PC-9 (cell line): ENCODE measurements around the gene ZNF212. TPM values are rescaled to one million over a fixed set of nuclear protein-coding genes. Genes with fewer than 3 reads are reported as not detected.

ENCODE experiments used
- BruUV-seq: library from RNA; stranded (reverse); fragments of 400-500 nt; replicated peaks from 2 replicates; lab custom pipeline; 2021; lab: Mats Ljungman, UMichigan
- CTCF ChIA-PET: fragments of 300-600 bp; sonication (Branson Sonifier 250); formaldehyde crosslinking; loops from one replicate; lab custom pipeline; 2022; ENCODE audit warnings: antibody characterized with exemption; lab: Charles Lee
- POLR2A ChIA-PET: fragments of 300-600 bp; sonication (Branson Sonifier 250); formaldehyde crosslinking; loops from one replicate; lab custom pipeline; 2022; ENCODE audit warnings: antibody characterized with exemption; ENCODE audit not compliant: unreplicated experiment; lab: Charles Lee
- DNase-seq, 2 experiments: peaks; one replicate each; pipeline versions ENCODE4 v3.0.0 to v3.0.0-alpha.2; 2015 to 2022; ENCODE audit warnings: mixed read lengths in 1 of 2
- H2AFZ ChIP-seq: fragments of 200-600 bp; sonication (generic); 2 replicates; pipeline ENCODE4 v1.8.1; 2017; ENCODE audit warnings: antibody characterized with exemption
- H3F3A ChIP-seq: fragments of 200-600 bp; sonication (generic); 2 replicates; pipeline ENCODE4 v1.8.1; 2017; ENCODE audit warnings: antibody characterized with exemption, mild to moderate bottlenecking, low read depth; ENCODE audit not compliant: insufficient read depth
- H3K27ac ChIP-seq: fragments of 200-600 bp; sonication (generic); 2 replicates; pipeline ENCODE4 v1.6.1; 2016; ENCODE audit warnings: mixed run types
- H3K27me3 ChIP-seq: fragments of 200-600 bp; sonication (generic); 2 replicates; pipeline ENCODE4 v1.6.1; 2016; ENCODE audit warnings: low read depth, mixed run types; ENCODE audit not compliant: insufficient read depth
- H3K36me3 ChIP-seq: fragments of 200-600 bp; sonication (generic); 2 replicates; pipeline ENCODE4 v1.6.1; 2016; ENCODE audit warnings: low read depth, mixed run types
- H3K4me1 ChIP-seq: fragments of 200-600 bp; sonication (generic); replicated peaks from 2 replicates; pipeline ENCODE4 v1.6.1; 2016; ENCODE audit warnings: mixed run types; ENCODE audit not compliant: insufficient read depth
- H3K4me2 ChIP-seq: fragments of 200-600 bp; sonication (generic); 2 replicates; pipeline ENCODE4 v1.6.1; 2017; ENCODE audit warnings: mixed run types
- H3K4me3 ChIP-seq: fragments of 200-600 bp; sonication (generic); 2 replicates; pipeline ENCODE4 v1.6.1; 2016; ENCODE audit warnings: mixed run types
- H3K79me2 ChIP-seq: fragments of 200-600 bp; sonication (generic); 2 replicates; pipeline ENCODE4 v1.6.1; 2017; ENCODE audit warnings: low read depth, mixed run types
- H3K9me2 ChIP-seq: fragments of 200-600 bp; sonication (generic); 2 replicates; pipeline ENCODE4 v1.8.1; 2017; ENCODE audit warnings: mild to moderate bottlenecking; ENCODE audit not compliant: insufficient read depth
- H3K9me3 ChIP-seq: fragments of 200-600 bp; sonication (generic); 2 replicates; pipeline ENCODE4 v1.8.1; 2016; ENCODE audit warnings: low read depth; ENCODE audit not compliant: insufficient read depth
- H4K20me1 ChIP-seq: fragments of 200-600 bp; sonication (generic); 2 replicates; pipeline ENCODE4 v1.8.1; 2017; ENCODE audit not compliant: insufficient read depth
- EZH2 ChIP-seq: fragments of 200-600 bp; sonication (generic); IDR thresholded peaks from 2 replicates; pipeline ENCODE4 v1.8.0; 2017; ENCODE audit warnings: antibody characterized with exemption, low read depth
- intact Hi-C: fragments of 100-400 bp; cut with micrococcal nuclease; formaldehyde crosslinking; loops from one replicate; pipeline ENCODE4 v1.10.0; 2022; ENCODE audit not compliant: unreplicated experiment
- total RNA-seq: library from RNA; stranded (reverse); gene quantifications from 2 replicates; pipeline ENCODE4 v1.2.3, GENCODE V29; 2021
- TF ChIP-seq, protein P1 (sequence below): fragments of 200-600 bp; sonication (generic); conservative IDR thresholded peaks from 2 replicates; pipeline ENCODE4 v1.6.1; 2017; ENCODE audit warnings: mixed run types, antibody characterized with exemption, mild to moderate bottlenecking, moderate library complexity

Gene ZNF212
- total RNA-seq, 1 experiment from 2014 or later: 16.9 TPM

DNA sequence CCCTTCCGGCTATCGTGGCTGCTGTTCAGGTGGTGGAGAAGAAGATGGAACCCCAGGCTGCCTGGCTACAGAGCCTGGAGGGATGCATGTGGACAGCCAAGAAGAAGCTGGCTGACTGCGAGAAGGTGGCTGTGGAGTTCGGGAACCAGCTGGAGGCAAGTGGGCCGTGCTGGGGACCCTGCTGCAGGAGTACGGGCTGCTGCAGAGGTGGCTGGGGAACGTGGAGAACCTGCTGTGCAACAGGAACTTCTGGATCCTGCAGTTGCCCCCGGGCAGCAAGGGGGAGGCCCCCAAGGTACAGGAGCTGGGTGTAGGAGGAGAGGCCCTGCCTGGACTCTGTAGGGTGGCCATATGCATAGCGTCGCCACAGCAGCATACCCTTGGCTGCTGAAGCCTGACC, 48.2 kb downstream of the ZNF212 start:
- H2AFZ ChIP-seq: no peak overlapping the region
- no peaks in the 10 kb centered on the region for H3K9me3 ChIP-seq
- POLR2A ChIA-PET: no interaction called here
- no peaks in the 10 kb centered on the region for H3K36me3 ChIP-seq
- no TSS peak for BruUV-seq
- H3F3A ChIP-seq: peaks cover 27% of the 10 kb centered on the region
- no peaks in the 10 kb centered on the region for H3K79me2 ChIP-seq
- H3K4me3 ChIP-seq: no peak overlapping the region
- intact Hi-C loops: no loop called here
- DNase-seq: no peak
- no peaks in the 10 kb centered on the region; the same call in 1 of the 2 replicates for H4K20me1 ChIP-seq
- H3K27ac ChIP-seq: no peak overlapping the region
- no peaks in the 10 kb centered on the region for H3K27me3 ChIP-seq
- no peaks in the 10 kb centered on the region for H3K9me2 ChIP-seq
- no peak for TF ChIP-seq EZH2
- TF ChIP-seq, protein P1, sequence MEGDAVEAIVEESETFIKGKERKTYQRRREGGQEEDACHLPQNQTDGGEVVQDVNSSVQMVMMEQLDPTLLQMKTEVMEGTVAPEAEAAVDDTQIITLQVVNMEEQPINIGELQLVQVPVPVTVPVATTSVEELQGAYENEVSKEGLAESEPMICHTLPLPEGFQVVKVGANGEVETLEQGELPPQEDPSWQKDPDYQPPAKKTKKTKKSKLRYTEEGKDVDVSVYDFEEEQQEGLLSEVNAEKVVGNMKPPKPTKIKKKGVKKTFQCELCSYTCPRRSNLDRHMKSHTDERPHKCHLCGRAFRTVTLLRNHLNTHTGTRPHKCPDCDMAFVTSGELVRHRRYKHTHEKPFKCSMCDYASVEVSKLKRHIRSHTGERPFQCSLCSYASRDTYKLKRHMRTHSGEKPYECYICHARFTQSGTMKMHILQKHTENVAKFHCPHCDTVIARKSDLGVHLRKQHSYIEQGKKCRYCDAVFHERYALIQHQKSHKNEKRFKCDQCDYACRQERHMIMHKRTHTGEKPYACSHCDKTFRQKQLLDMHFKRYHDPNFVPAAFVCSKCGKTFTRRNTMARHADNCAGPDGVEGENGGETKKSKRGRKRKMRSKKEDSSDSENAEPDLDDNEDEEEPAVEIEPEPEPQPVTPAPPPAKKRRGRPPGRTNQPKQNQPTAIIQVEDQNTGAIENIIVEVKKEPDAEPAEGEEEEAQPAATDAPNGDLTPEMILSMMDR: no peak
- CTCF ChIA-PET: no interaction called here
- peaks cover 25% of the 10 kb centered on the region for H3K4me1 ChIP-seq
- no peak overlapping the region for H3K4me2 ChIP-seq

DNA sequence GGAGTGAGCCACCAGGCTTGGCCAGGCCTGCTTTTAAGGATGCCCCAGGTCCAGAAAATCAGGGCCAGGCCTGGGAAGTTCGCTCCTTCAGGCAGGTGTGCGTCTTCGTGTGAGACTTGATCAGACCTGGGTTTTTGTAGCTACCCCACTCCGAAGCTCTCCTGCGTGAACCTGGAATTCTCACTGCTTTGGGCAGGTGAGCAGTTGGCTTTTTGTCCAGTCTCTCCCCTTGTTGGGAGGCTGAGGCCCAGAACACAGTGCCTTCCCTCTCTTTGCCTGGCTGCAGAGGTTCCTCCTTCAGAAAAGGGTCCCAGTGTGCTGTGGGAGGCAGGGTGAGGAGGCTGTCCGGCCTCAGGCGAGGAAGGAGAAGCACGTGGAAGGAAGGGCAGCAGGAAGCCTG, 49.8 kb downstream of the ZNF212 start:
- no peak overlapping the region for H3K4me3 ChIP-seq
- H3K4me1 ChIP-seq: peaks cover 24% of the 10 kb centered on the region
- TF ChIP-seq, protein P1: no peak
- no peak for TF ChIP-seq EZH2
- intact Hi-C loops: no loop called here
- no peaks in the 10 kb centered on the region for H3K9me3 ChIP-seq
- peaks cover 19% of the 10 kb centered on the region; the same call in 1 of the 2 replicates for H3F3A ChIP-seq
- ChIA-PET CTCF (no interaction called here), POLR2A (no interaction called here)
- H3K9me2 ChIP-seq: no peaks in the 10 kb centered on the region
- DNase-seq: no peak
- H3K27me3 ChIP-seq: no peaks in the 10 kb centered on the region
- H4K20me1 ChIP-seq: no peaks in the 10 kb centered on the region; the same call in 1 of the 2 replicates
- H2AFZ ChIP-seq: no peak overlapping the region
- no peaks in the 10 kb centered on the region for H3K36me3 ChIP-seq
- H3K27ac ChIP-seq: no peak overlapping the region
- H3K79me2 ChIP-seq: no peaks in the 10 kb centered on the region
- H3K4me2 ChIP-seq: no peak overlapping the region
- no TSS peak for BruUV-seq

DNA sequence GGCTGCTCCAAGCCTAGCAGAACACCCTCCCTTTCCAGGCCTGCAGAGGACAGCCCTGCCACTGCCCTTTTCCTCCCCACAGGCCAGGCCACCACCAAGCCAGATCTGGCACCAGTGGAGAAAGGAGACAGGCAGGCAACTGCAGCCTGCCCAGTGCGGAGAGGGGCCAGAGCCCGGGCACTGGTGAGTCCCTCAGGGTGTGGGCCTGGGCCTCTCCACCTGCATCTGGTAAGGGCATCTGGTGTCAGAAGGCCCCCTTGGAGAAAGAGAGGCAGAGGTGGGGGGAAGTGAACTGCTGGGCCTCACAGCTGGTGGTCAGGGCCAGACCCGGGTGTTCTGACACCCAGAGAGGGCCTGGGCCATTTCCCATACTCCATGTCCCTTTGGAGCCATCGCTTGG, 50.4 kb downstream of the ZNF212 start:
- CTCF ChIA-PET: no interaction called here
- no peak for DNase-seq
- Histone ChIP-seq H3K79me2 (no peaks in the 10 kb centered on the region), H4K20me1 (no peaks in the 10 kb centered on the region), H3K9me3 (no peaks in the 10 kb centered on the region), H3K4me3 (no peak overlapping the region), H3K4me2 (no peak overlapping the region), H3F3A (peaks cover 14% of the 10 kb centered on the region; the same call in 1 of the 2 replicates), H3K4me1 (peaks cover 19% of the 10 kb centered on the region), H3K27ac (no peak overlapping the region), H3K36me3 (no peaks in the 10 kb centered on the region), H3K9me2 (no peaks in the 10 kb centered on the region), H2AFZ (no peak overlapping the region), H3K27me3 (no peaks in the 10 kb centered on the region)
- intact Hi-C loops: no loop called here
- no TSS peak for BruUV-seq
- POLR2A ChIA-PET: no interaction called here
- TF ChIP-seq, protein P1: no peak
- TF ChIP-seq EZH2: no peak
